Urothelium cell line (cell line): ENCODE data around the gene ZNF296.

Experiments used
- DNase-seq: peaks from one replicate; pipeline ENCODE4 v3.0.0; 2011; ENCODE audit warnings: low spot score, mixed read lengths
- FAIRE-seq: peaks from 2 replicates; lab custom pipeline; 2011; peaks lifted over from hg19 to GRCh38; lab: Jason Lieb, UNC

The ZNF296 gene

GRCh38 chr19:45032421-45032820 is 43.9 kb downstream of the ZNF296 start:
- FAIRE-seq (no peak), DNase-seq (no peak)

GRCh38 chr19:45030825-45031224 is 45.5 kb downstream of the ZNF296 start:
- FAIRE-seq (no peak), DNase-seq (no peak)

- FAIRE-seq (peak; percentile 42), DNase-seq (no peak)
Observed at GRCh38 chr19:45027371-45027770, 48.9 kb downstream of the ZNF296 start.

- DNase-seq (no peak), FAIRE-seq (no peak)
Observed at GRCh38 chr19:45025264-45025663, 51.0 kb downstream of the ZNF296 start.

GRCh38 chr19:45023048-45023447 is 53.2 kb downstream of the ZNF296 start:
- FAIRE-seq: no peak

GRCh38 chr19:45021971-45022370 is 54.3 kb downstream of the ZNF296 start:
- DNase-seq (no peak), FAIRE-seq (no peak)

More at GRCh38 chr19:45023048-45023447, 53.2 kb downstream of the ZNF296 start:
- no peak for DNase-seq
